A549 treated with Mapracorat at 1 μM for 4 hours (cell line): Measurements from ENCODE around the gene C8A. TPM values are rescaled to one million over a fixed set of nuclear protein-coding genes. Genes with fewer than 3 reads are reported as not detected.

ENCODE experiments used
- total RNA-seq: library from RNA; stranded (reverse); fragments of 200-300 nt; extraction: Qiagen RNA extraction; gene quantifications from 5 replicates; pipeline ENCODE4 v1.2.3, GENCODE V29; 2022

Gene C8A
- total RNA-seq = not detected in 5 replicates

GRCh38 chr1:56854521-56855099 lies at the start of gene C8A:
C8A (plus strand) TSS chr1:56854797; CDS start chr1:56854902, 105 bp downstream.

DNA sequence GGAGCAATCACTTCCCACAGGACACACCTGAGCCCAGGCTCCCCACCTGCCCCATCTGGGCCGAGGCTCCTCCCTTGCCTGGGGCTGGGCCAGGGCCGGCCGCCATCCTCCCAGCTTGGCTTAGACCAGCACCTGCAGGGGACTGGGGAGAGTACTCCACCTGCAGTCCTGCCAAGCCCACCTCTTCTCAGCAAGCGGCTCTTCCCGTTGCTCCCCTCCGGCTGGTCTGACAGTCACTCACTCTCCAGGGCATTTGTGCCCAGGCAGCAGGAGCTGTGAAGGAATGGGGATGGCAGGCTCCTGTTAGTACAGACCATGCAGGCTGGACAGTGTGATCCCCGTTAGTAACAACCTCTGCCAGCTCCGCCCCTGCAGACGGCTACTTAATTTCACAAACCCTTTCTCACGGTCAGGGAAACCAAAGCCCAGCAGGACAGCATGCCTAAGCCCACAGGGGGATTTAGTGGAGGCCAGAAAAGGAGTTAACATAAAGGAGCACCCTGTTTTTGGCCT lies 35.2 kb upstream of the C8A start, which contains the start of gene FYB2:
TSS of gene FYB2 (minus strand) at position 18 of the 513 bp plus-strand sequence. CDS start 114 bp downstream, outside the sequence.

DNA sequence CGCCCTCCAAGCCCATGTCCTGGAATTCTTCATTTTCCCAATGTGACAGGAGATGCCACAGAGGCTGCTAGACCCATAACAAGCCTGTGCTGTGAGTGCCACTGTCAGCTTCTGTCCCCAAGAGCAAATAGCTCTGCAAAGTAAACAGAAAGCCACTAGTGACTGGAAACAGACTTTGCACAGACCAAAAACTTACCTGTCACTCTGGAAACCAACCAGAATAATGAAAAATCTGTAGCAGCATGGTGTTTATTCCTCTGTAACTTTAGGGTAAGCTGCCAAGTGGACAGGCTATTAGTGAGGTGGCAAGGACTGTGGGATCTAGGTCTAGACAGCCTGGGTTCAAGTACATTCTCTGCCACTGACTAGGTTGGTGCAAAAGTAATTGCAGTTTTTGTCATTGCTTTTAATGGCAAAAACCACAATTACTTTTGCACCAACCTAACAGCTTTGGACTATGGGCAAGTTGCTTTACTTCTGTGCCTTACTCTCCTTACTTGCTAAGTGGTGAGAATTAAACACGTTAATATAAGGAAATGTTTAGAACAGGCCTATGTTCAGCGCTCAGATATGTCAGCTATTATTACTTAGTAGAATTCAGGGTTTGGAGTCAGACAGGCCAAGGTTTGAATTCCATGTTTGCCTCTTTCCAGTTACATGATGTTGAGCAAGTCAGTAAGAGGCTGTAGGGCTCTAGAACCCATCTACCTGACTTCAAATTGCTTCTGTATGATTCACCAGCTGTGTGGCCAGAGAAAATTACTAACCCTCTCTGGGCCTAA lies 111.5 kb downstream of the C8A start, which contains the start of gene C8B:
TSS of gene C8B (minus strand) at position 100 of the 782 bp plus-strand sequence. CDS start at position 33, 67 bp downstream.

Other genes with a start within 250 kb of the C8A start
- 1.9 to 2.3 TPM (median 2.1 TPM) in 5 replicates for gene PRKAA2, start 209.5 kb upstream of the C8A start, total RNA-seq
- gene FYB2, start 35.4 kb upstream of the C8A start, total RNA-seq = not detected in 5 replicates
- not detected in 5 replicates for gene C8B, start 111.2 kb downstream of the C8A start, total RNA-seq